ENCODE data around the gene FANK1.
"Not testable (repeated sequence)": the region's sequence is repeated elsewhere in the genome, so short reads cannot be mapped to it uniquely, and the experiment has no call there.

Gene FANK1

GRCh38 chr10:126041804-126042231 is 145.5 kb downstream of the FANK1 start:
- no peak overlapping the region for H3K4me3 ChIP-seq (ENCODE audit: low read depth in 1 of 2, low read length in 2 of 2)
- no peaks in the 10 kb centered on the region for H3K9me3 ChIP-seq (ENCODE audit: low read length)
- no peaks in the 10 kb centered on the region for H3K27me3 ChIP-seq (ENCODE audit: control insufficient read depth in 1 of 2, insufficient read depth in 2 of 2, low read length in 2 of 2)
- H3K27ac ChIP-seq (ENCODE audit: low read depth, low read length), result no peak overlapping the region
- no peak overlapping the region for H3K9ac ChIP-seq (ENCODE audit: low read length)
- H3K36me3 ChIP-seq (ENCODE audit: insufficient read depth, low read length), result no peaks in the 10 kb centered on the region
- peaks cover 9% of the 10 kb centered on the region for H3K4me1 ChIP-seq (ENCODE audit: insufficient read depth, low read length)

DNA sequence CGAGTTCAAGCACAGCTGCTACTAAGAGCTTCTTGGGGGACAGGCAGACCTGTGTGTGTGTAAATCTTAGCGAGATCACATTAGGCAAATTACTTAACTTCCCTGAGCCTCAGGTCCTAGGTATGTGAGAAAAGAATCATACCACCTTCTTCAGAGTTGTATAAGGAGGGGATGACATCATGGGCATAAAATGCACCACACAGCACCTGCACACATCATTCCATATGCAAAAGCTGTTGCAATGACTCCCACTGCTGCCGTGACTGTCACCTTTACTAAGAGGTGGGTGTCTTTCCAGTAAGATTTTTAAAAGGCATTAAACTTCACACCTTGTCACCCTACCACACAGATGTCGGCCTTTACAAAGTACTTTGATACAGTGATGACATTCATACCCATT is 146.0 kb downstream of the FANK1 start:
- H3K27ac ChIP-seq (ENCODE audit: low read depth, low read length), result no peak overlapping the region
- no peak overlapping the region for H3K9ac ChIP-seq (ENCODE audit: low read length)
- H3K36me3 ChIP-seq (ENCODE audit: insufficient read depth, low read length), result no peaks in the 10 kb centered on the region
- H3K9me3 ChIP-seq (ENCODE audit: low read length), result no peaks in the 10 kb centered on the region
- no peak overlapping the region for H3K4me3 ChIP-seq (ENCODE audit: low read depth in 1 of 2, low read length in 2 of 2)
- H3K27me3 ChIP-seq (ENCODE audit: control insufficient read depth in 1 of 2, insufficient read depth in 2 of 2, low read length in 2 of 2), result no peaks in the 10 kb centered on the region
- peaks cover 9% of the 10 kb centered on the region for H3K4me1 ChIP-seq (ENCODE audit: insufficient read depth, low read length)

- no peaks in the 10 kb centered on the region for H3K27me3 ChIP-seq (ENCODE audit: control insufficient read depth in 1 of 2, insufficient read depth in 2 of 2, low read length in 2 of 2)
- no peak overlapping the region for H3K9ac ChIP-seq (ENCODE audit: low read length)
- H3K27ac ChIP-seq (ENCODE audit: low read depth, low read length), result no peak overlapping the region
- no peaks in the 10 kb centered on the region for H3K9me3 ChIP-seq (ENCODE audit: low read length)
- H3K36me3 ChIP-seq (ENCODE audit: insufficient read depth, low read length), result no peaks in the 10 kb centered on the region
- no peak overlapping the region for H3K4me3 ChIP-seq (ENCODE audit: low read depth in 1 of 2, low read length in 2 of 2)
- peaks cover 9% of the 10 kb centered on the region for H3K4me1 ChIP-seq (ENCODE audit: insufficient read depth, low read length)
Observed at GRCh38 chr10:126042906-126043305, 146.5 kb downstream of the FANK1 start.

- Histone ChIP-seq H3K27me3 (ENCODE audit: control insufficient read depth in 1 of 2, insufficient read depth in 2 of 2, low read length in 2 of 2) (no peaks in the 10 kb centered on the region), H3K9ac (ENCODE audit: low read length) (no peak overlapping the region), H3K36me3 (ENCODE audit: insufficient read depth, low read length) (no peaks in the 10 kb centered on the region), H3K9me3 (ENCODE audit: low read length) (no peaks in the 10 kb centered on the region), H3K27ac (ENCODE audit: low read depth, low read length) (no peak overlapping the region), H3K4me3 (ENCODE audit: low read depth in 1 of 2, low read length in 2 of 2) (no peak overlapping the region), H3K4me1 (ENCODE audit: insufficient read depth, low read length) (peaks cover 9% of the 10 kb centered on the region)
Observed at GRCh38 chr10:126043389-126043788, 147.0 kb downstream of the FANK1 start.

GRCh38 chr10:126045861-126046260 is 149.5 kb downstream of the FANK1 start:
- Histone ChIP-seq H3K27ac (ENCODE audit: low read depth, low read length) (no peak overlapping the region), H3K4me3 (ENCODE audit: low read depth in 1 of 2, low read length in 2 of 2) (no peak overlapping the region), H3K27me3 (ENCODE audit: control insufficient read depth in 1 of 2, insufficient read depth in 2 of 2, low read length in 2 of 2) (no peaks in the 10 kb centered on the region), H3K36me3 (ENCODE audit: insufficient read depth, low read length) (no peaks in the 10 kb centered on the region), H3K4me1 (ENCODE audit: insufficient read depth, low read length) (peaks cover 9% of the 10 kb centered on the region), H3K9me3 (ENCODE audit: low read length) (no peaks in the 10 kb centered on the region), H3K9ac (ENCODE audit: low read length) (no peak overlapping the region)

DNA sequence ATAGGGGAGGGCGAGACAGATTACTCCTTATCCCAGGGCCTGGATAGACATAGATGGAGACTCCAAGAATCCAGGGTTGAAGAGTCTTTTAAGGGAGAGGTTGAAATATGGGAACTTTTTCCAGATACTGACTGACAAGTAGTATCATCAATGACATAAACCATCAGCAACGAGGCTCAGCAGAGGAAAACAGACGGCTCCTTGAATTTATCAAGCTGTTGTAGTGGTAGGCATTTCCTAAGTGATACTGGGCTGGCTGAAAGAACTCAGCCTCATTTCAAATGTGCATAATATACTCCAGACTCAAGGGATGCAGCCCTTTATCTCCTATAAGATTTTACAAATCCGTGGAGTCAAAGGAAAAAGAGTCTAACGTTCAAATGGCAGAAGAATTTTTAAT is 150.5 kb downstream of the FANK1 start:
- no peak overlapping the region for H3K27ac ChIP-seq (ENCODE audit: low read depth, low read length)
- no peaks in the 10 kb centered on the region for H3K27me3 ChIP-seq (ENCODE audit: control insufficient read depth in 1 of 2, insufficient read depth in 2 of 2, low read length in 2 of 2)
- no peaks in the 10 kb centered on the region for H3K9me3 ChIP-seq (ENCODE audit: low read length)
- H3K4me3 ChIP-seq (ENCODE audit: low read depth in 1 of 2, low read length in 2 of 2), result no peak overlapping the region
- H3K36me3 ChIP-seq (ENCODE audit: insufficient read depth, low read length), result no peaks in the 10 kb centered on the region
- peaks cover 9% of the 10 kb centered on the region for H3K4me1 ChIP-seq (ENCODE audit: insufficient read depth, low read length)
- H3K9ac ChIP-seq (ENCODE audit: low read length), result no peak overlapping the region

GRCh38 chr10:126047749-126048148 is 151.4 kb downstream of the FANK1 start:
- not testable (repeated sequence) for H3K4me1 ChIP-seq (ENCODE audit: insufficient read depth, low read length); H3K36me3 ChIP-seq (ENCODE audit: insufficient read depth, low read length); H3K4me3 ChIP-seq (ENCODE audit: low read depth in 1 of 2, low read length in 2 of 2); H3K27me3 ChIP-seq (ENCODE audit: control insufficient read depth in 1 of 2, insufficient read depth in 2 of 2, low read length in 2 of 2); H3K27ac ChIP-seq (ENCODE audit: low read depth, low read length); H3K9me3 ChIP-seq (ENCODE audit: low read length); H3K9ac ChIP-seq (ENCODE audit: low read length)

- Histone ChIP-seq H3K9me3 (ENCODE audit: low read length) (no peaks in the 10 kb centered on the region), H3K27ac (ENCODE audit: low read depth, low read length) (no peak overlapping the region), H3K4me1 (ENCODE audit: insufficient read depth, low read length) (no peaks in the 10 kb centered on the region), H3K36me3 (ENCODE audit: insufficient read depth, low read length) (no peaks in the 10 kb centered on the region), H3K9ac (ENCODE audit: low read length) (no peak overlapping the region), H3K4me3 (ENCODE audit: low read depth in 1 of 2, low read length in 2 of 2) (no peak overlapping the region), H3K27me3 (ENCODE audit: control insufficient read depth in 1 of 2, insufficient read depth in 2 of 2, low read length in 2 of 2) (no peaks in the 10 kb centered on the region)
Observed at GRCh38 chr10:126049759-126050700, 153.7 kb downstream of the FANK1 start.

- no peaks in the 10 kb centered on the region for H3K9me3 ChIP-seq (ENCODE audit: low read length)
Observed at GRCh38 chr10:126052171-126052570, 155.8 kb downstream of the FANK1 start.

GRCh38 chr10:126054191-126054590 is 157.8 kb downstream of the FANK1 start:
- Histone ChIP-seq H3K27ac (ENCODE audit: low read depth, low read length) (no peak overlapping the region), H3K9me3 (ENCODE audit: low read length) (no peaks in the 10 kb centered on the region), H3K4me3 (ENCODE audit: low read depth in 1 of 2, low read length in 2 of 2) (no peak overlapping the region), H3K36me3 (ENCODE audit: insufficient read depth, low read length) (no peaks in the 10 kb centered on the region), H3K27me3 (ENCODE audit: control insufficient read depth in 1 of 2, insufficient read depth in 2 of 2, low read length in 2 of 2) (no peaks in the 10 kb centered on the region), H3K9ac (ENCODE audit: low read length) (no peak overlapping the region), H3K4me1 (ENCODE audit: insufficient read depth, low read length) (no peaks in the 10 kb centered on the region)

More at GRCh38 chr10:126052171-126052570, 155.8 kb downstream of the FANK1 start:
- no peaks in the 10 kb centered on the region for H3K36me3 ChIP-seq (ENCODE audit: insufficient read depth, low read length)
- no peak overlapping the region for H3K27ac ChIP-seq (ENCODE audit: low read depth, low read length)
- H3K4me3 ChIP-seq (ENCODE audit: low read depth in 1 of 2, low read length in 2 of 2), result no peak overlapping the region
- no peaks in the 10 kb centered on the region for H3K27me3 ChIP-seq (ENCODE audit: control insufficient read depth in 1 of 2, insufficient read depth in 2 of 2, low read length in 2 of 2)
- H3K4me1 ChIP-seq (ENCODE audit: insufficient read depth, low read length), result no peaks in the 10 kb centered on the region
- H3K9ac ChIP-seq (ENCODE audit: low read length), result no peak overlapping the region

- Histone ChIP-seq H3K9ac (ENCODE audit: low read length) (no peak overlapping the region), H3K4me3 (ENCODE audit: low read depth in 1 of 2, low read length in 2 of 2) (no peak overlapping the region), H3K36me3 (ENCODE audit: insufficient read depth, low read length) (no peaks in the 10 kb centered on the region), H3K27me3 (ENCODE audit: control insufficient read depth in 1 of 2, insufficient read depth in 2 of 2, low read length in 2 of 2) (no peaks in the 10 kb centered on the region), H3K4me1 (ENCODE audit: insufficient read depth, low read length) (no peaks in the 10 kb centered on the region), H3K9me3 (ENCODE audit: low read length) (no peaks in the 10 kb centered on the region), H3K27ac (ENCODE audit: low read depth, low read length) (no peak overlapping the region)
Observed at GRCh38 chr10:126057494-126057893, 161.1 kb downstream of the FANK1 start.

GRCh38 chr10:126058104-126058503 is 161.7 kb downstream of the FANK1 start:
- Histone ChIP-seq H3K4me1 (ENCODE audit: insufficient read depth, low read length) (no peaks in the 10 kb centered on the region), H3K27me3 (ENCODE audit: control insufficient read depth in 1 of 2, insufficient read depth in 2 of 2, low read length in 2 of 2) (no peaks in the 10 kb centered on the region), H3K4me3 (ENCODE audit: low read depth in 1 of 2, low read length in 2 of 2) (no peak overlapping the region), H3K9ac (ENCODE audit: low read length) (no peak overlapping the region), H3K27ac (ENCODE audit: low read depth, low read length) (no peak overlapping the region), H3K9me3 (ENCODE audit: low read length) (no peaks in the 10 kb centered on the region), H3K36me3 (ENCODE audit: insufficient read depth, low read length) (no peaks in the 10 kb centered on the region)
